Measurements from ENCODE around the gene UBE2Q2. TPM values are rescaled to one million over a fixed set of nuclear protein-coding genes. Genes with fewer than 3 reads are reported as not detected.
A peak's percentile ranks its signal among the peaks of the same experiment; 100 is the strongest.
"Not testable (repeated sequence)": the region's sequence is repeated elsewhere in the genome, so short reads cannot be mapped to it uniquely, and the experiment has no call there.

UBE2Q2 gene
- total RNA-seq (2014; rRNA removed; shearing (Covaris generic)), result 23.1 and 36.0 TPM in 2 replicates

DNA sequence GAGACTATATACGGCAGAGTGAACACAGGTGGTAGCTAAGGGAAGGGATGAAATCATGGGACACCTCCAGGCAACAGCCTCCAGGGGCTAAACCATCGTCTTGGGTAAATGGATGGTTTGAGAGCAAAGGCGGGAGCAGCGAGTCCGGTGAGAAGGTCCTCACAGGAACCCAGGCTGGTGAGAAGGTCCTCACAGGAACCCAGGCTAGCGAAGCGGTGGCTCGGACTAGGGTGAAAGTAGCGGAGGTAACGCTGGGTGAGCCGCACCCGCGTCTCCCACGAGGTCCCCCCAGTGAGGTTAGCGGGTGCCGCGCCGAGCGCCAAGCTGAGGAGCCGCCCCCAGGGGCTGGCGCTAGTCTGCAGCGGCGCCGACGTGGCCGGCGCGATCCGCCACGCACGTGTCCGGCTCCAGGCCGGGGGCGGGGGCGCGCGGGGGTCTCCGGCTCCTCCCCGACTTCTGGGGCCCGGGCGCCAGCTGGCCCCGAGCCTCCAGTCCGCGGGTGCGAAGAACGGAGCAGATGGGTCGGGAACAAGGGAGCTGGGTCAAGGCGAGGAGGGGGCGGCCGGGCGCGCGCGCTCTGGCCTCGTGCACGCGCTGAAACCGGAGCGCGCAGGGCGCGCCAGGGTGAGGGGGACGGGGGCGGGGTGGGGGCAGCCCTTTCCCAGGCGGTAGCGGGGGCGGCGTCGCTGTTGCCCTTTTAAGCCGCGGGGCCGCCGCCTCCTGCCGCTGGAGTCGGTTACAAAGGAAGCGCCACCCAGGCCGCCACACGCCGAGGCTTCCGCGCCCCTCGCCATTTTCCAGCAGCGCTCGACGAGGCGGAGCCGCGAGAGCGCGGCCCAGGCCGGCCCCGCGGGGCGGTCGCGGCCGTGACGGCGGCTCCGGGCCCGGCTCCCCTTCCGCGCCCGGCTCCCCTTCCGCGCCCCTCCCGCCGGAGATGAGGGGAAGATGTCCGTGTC lies at the start of gene UBE2Q2:
Gene UBE2Q2, plus strand, starts transcription at position 726 of the 956 bp plus-strand sequence. Its CDS starts 220 bp downstream, at position 946.
- peak; percentile 96 for DNase-seq
- H3K36me3 ChIP-seq (replicated peaks; ENCODE audit: control insufficient read depth, insufficient read depth, low read length), result no peaks in the 10 kb centered on the region

DNA sequence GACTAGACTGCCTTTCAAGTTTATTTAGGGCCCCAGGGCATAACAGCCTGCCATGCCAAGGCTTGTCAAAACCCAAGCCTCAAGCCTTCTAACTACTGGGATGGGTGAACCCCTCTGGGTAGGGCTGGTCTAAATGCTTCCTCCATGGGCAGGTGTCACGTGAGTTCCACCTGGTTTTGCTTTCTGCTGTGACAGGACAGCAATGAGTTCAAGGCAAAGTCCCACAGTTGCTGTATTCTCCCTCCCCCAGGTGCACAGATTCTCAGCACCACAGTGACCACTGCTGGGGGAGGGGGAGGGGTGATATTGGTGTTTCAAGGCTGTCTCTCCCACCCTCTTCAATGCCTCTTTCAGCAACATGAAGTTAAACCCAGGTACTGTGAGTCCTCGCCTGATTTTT lies 46.9 kb upstream of the UBE2Q2 start:
- H3K27me3 ChIP-seq (ENCODE audit: control insufficient read depth, insufficient read depth, low read length), result peaks cover 6% of the 10 kb centered on the region
- no peak overlapping the region for H3K4me3 ChIP-seq (ENCODE audit: insufficient read depth, low read depth, low read length)
- H3K36me3 ChIP-seq (replicated peaks; ENCODE audit: control insufficient read depth, insufficient read depth, low read length), result no peaks in the 10 kb centered on the region
- no peak for DNase-seq

More for the DNA sequence above, at the start of gene UBE2Q2:
- Histone ChIP-seq H3K27me3 (ENCODE audit: control insufficient read depth, insufficient read depth, low read length) (peaks cover 9% of the 10 kb centered on the region), H3K4me3 (ENCODE audit: insufficient read depth, low read depth, low read length) (peak within 1 kb of the TSS; percentile 91)

DNA sequence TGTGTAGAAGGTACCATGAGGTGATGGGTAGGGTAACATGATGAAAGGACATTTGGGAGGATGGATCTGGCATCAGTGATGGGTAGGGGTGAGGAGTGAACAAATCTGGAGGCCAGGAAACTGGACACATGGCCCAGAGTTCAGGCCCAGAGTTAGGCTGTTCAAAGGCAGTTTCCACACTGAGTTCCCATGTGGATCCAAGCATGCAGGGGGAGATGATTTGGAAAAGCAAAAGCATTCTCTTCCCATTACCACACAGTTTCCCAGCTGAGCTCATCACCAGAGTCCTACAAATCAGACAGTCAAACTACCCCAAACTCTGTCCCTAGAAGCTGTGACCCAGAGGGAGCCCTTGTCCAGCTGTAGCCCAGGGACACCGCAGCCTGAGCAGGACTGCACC lies 46.1 kb upstream of the UBE2Q2 start:
- not testable (repeated sequence) for H3K4me3 ChIP-seq (ENCODE audit: insufficient read depth, low read depth, low read length); DNase-seq; H3K36me3 ChIP-seq (replicated peaks; ENCODE audit: control insufficient read depth, insufficient read depth, low read length)
- H3K27me3 ChIP-seq (ENCODE audit: control insufficient read depth, insufficient read depth, low read length), result peaks cover 11% of the 10 kb centered on the region

- no peaks in the 10 kb centered on the region for H3K36me3 ChIP-seq (replicated peaks; ENCODE audit: control insufficient read depth, insufficient read depth, low read length)
- H3K27me3 ChIP-seq (ENCODE audit: control insufficient read depth, insufficient read depth, low read length), result peaks cover 11% of the 10 kb centered on the region
- DNase-seq, result no peak
- no peak overlapping the region for H3K4me3 ChIP-seq (ENCODE audit: insufficient read depth, low read depth, low read length)
Observed at GRCh38 chr15:75799190-75799589, 44.1 kb upstream of the UBE2Q2 start.

- peaks cover 11% of the 10 kb centered on the region for H3K27me3 ChIP-seq (ENCODE audit: control insufficient read depth, insufficient read depth, low read length)
- not testable (repeated sequence) for H3K4me3 ChIP-seq (ENCODE audit: insufficient read depth, low read depth, low read length); H3K36me3 ChIP-seq (replicated peaks; ENCODE audit: control insufficient read depth, insufficient read depth, low read length); DNase-seq
Observed at GRCh38 chr15:75800409-75800808, 42.8 kb upstream of the UBE2Q2 start.

GRCh38 chr15:75801859-75802593 lies 41.2 kb upstream of the UBE2Q2 start:
- DNase-seq, result peak; percentile 94
- H3K27me3 ChIP-seq (ENCODE audit: control insufficient read depth, insufficient read depth, low read length), result peaks cover 11% of the 10 kb centered on the region
- H3K4me3 ChIP-seq (ENCODE audit: insufficient read depth, low read depth, low read length), result no peak overlapping the region
- no peaks in the 10 kb centered on the region for H3K36me3 ChIP-seq (replicated peaks; ENCODE audit: control insufficient read depth, insufficient read depth, low read length)

DNA sequence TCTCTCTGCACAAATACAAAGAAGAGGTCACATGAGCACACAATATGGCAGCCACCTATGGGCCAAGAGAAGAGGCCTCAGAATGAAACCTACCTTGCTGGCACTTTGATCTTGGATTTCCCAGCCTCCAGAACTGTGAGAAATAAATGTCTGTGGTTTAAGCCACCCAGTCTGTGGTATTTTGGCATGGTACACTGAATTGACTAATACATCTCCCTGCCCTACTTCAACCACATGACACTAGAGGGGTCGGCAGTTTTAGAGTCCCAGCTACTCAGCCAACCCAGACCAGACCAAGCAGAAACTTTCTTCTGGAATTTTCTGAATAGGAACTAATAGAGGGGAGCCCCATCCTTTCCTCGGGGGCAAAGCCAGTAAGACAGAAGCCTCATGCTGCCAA lies 35.8 kb upstream of the UBE2Q2 start:
- DNase-seq; H3K4me3 ChIP-seq (ENCODE audit: insufficient read depth, low read depth, low read length); H3K27me3 ChIP-seq (ENCODE audit: control insufficient read depth, insufficient read depth, low read length); H3K36me3 ChIP-seq (replicated peaks; ENCODE audit: control insufficient read depth, insufficient read depth, low read length): not testable (repeated sequence)

- DNase-seq; H3K27me3 ChIP-seq (ENCODE audit: control insufficient read depth, insufficient read depth, low read length); H3K36me3 ChIP-seq (replicated peaks; ENCODE audit: control insufficient read depth, insufficient read depth, low read length); H3K4me3 ChIP-seq (ENCODE audit: insufficient read depth, low read depth, low read length): not testable (repeated sequence)
Observed at GRCh38 chr15:75808009-75808408, 35.2 kb upstream of the UBE2Q2 start.

DNA sequence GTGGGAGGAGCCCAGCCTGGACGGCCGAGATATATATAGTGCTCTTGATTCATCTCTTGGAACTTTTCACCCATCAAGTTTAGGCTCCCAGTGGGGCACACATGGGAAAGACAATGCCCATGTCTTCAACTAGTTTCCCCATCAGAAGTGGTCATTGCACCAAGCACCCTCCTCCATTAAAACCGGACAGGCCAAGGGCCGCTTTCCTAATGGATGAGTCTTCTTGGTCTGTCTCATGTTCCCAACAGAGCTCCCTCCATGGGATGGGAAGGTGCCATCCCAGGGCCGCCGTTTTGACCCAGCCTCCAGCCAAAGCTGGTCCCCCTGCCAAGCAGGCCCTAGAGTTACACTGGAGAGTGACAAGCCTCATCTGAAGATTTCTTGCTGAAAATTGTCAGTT lies 34.7 kb upstream of the UBE2Q2 start:
- no peaks in the 10 kb centered on the region for H3K27me3 ChIP-seq (ENCODE audit: control insufficient read depth, insufficient read depth, low read length)
- H3K36me3 ChIP-seq (replicated peaks; ENCODE audit: control insufficient read depth, insufficient read depth, low read length), result no peaks in the 10 kb centered on the region
- H3K4me3 ChIP-seq (ENCODE audit: insufficient read depth, low read depth, low read length), result no peak overlapping the region
- DNase-seq, result no peak

- no peak overlapping the region for H3K4me3 ChIP-seq (ENCODE audit: insufficient read depth, low read depth, low read length)
- DNase-seq, result peak; percentile 64
- no peaks in the 10 kb centered on the region for H3K36me3 ChIP-seq (replicated peaks; ENCODE audit: control insufficient read depth, insufficient read depth, low read length)
- no peaks in the 10 kb centered on the region for H3K27me3 ChIP-seq (ENCODE audit: control insufficient read depth, insufficient read depth, low read length)
Observed at GRCh38 chr15:75809986-75810750, 33.1 kb upstream of the UBE2Q2 start.

GRCh38 chr15:75810874-75811498 lies 32.3 kb upstream of the UBE2Q2 start:
- H3K27me3 ChIP-seq (ENCODE audit: control insufficient read depth, insufficient read depth, low read length), result no peaks in the 10 kb centered on the region
- no peaks in the 10 kb centered on the region for H3K36me3 ChIP-seq (replicated peaks; ENCODE audit: control insufficient read depth, insufficient read depth, low read length)
- H3K4me3 ChIP-seq (ENCODE audit: insufficient read depth, low read depth, low read length), result no peak overlapping the region
- no peak for DNase-seq

GRCh38 chr15:75811626-75812025 lies 31.6 kb upstream of the UBE2Q2 start:
- DNase-seq, result no peak
- Histone ChIP-seq H3K27me3 (ENCODE audit: control insufficient read depth, insufficient read depth, low read length) (no peaks in the 10 kb centered on the region), H3K4me3 (ENCODE audit: insufficient read depth, low read depth, low read length) (no peak overlapping the region), H3K36me3 (replicated peaks; ENCODE audit: control insufficient read depth, insufficient read depth, low read length) (no peaks in the 10 kb centered on the region)

DNA sequence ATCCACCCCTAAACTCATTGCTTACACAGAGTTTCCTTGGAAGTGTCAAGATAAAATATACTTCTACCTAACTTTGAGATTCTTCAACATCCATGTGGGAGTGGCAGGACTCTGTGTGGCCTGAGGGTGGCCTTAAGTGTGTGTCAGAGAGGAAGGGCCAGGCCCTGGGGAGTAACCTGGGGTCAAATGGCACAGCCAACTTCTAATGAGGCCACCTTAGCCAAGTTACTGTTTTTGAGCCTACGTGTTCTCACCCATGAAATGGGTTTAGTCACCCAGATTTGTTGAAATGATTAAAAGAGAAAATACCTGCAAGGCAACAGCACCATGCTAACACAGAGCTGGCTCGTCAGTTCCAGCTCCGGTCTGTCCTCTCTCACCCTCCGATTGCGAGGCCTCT lies 28.5 kb upstream of the UBE2Q2 start:
- Histone ChIP-seq H3K27me3 (ENCODE audit: control insufficient read depth, insufficient read depth, low read length) (no peaks in the 10 kb centered on the region), H3K4me3 (ENCODE audit: insufficient read depth, low read depth, low read length) (no peak overlapping the region), H3K36me3 (replicated peaks; ENCODE audit: control insufficient read depth, insufficient read depth, low read length) (no peaks in the 10 kb centered on the region)
- DNase-seq, result no peak

Data from H7 (cell line).